ENCODE measurements around the gene FOXC1.

The FOXC1 gene

DNA sequence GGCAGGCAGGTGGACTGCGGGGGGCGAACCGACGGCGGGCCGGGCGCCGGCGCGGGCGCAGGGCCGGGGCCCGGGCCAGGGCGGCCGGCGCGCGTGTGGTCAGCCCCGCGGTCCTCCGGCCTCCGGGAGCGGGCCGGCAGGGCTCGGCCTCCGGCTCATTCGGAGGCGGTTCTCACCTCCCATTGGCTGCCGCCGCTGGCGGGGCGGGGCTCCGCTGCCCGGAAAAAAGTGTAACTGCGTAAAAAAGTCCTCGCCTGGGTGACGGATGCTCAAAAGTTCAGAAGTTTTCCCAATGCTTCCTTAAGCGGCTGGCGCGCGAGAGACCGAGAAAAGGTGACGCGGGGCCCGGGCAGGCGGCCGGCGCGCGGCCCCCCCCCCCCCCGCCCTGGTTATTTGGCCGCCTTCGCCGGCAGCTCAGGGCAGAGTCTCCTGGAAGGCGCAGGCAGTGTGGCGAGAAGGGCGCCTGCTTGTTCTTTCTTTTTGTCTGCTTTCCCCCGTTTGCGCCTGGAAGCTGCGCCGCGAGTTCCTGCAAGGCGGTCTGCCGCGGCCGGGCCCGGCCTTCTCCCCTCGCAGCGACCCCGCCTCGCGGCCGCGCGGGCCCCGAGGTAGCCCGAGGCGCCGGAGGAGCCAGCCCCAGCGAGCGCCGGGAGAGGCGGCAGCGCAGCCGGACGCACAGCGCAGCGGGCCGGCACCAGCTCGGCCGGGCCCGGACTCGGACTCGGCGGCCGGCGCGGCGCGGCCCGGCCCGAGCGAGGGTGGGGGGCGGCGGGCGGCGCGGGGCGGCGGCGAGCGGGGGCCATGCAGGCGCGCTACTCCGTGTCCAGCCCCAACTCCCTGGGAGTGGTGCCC lies at the start of gene FOXC1:
Gene FOXC1, plus strand, starts transcription at position 268 of the 849 bp plus-strand sequence. Its CDS starts 531 bp downstream, at position 799.
- peak; percentile 35 for DNase-seq

DNA sequence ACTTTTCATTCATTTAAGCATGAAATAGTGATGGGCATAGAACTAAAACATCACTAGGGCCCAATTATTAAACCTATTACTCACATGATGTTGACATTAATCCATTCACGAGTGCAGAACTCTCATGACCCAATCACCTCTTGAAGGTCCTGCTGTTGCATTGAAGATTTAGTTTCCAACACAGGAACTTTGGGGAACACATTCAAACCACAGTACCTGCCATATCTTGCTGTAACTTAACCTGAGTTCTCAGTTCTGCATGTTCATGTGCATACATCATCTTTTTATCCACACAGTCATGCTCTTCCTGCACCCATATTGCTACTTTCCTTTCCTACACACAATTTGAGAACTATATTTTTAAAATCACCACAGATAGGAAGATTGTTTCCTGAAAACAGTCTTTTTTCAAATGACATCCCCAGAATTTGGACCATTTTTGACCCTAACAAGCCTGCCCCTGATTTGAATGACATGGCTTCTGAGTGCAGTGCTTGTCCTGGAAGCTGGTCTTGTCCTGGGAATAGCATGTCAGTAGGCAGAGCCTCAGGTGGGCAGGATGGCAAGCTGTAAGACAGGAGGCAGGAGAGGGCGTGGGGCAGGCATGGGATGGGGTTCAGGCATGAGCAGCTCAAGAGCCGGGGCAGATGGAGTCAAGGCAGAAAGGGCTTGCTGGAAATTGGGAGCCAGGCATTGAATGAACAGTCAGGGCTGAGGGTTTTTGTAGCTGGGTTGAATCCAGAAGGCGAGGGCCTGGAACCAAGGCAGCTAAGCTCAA lies 49.2 kb upstream of the FOXC1 start:
- no peak for DNase-seq

DNA sequence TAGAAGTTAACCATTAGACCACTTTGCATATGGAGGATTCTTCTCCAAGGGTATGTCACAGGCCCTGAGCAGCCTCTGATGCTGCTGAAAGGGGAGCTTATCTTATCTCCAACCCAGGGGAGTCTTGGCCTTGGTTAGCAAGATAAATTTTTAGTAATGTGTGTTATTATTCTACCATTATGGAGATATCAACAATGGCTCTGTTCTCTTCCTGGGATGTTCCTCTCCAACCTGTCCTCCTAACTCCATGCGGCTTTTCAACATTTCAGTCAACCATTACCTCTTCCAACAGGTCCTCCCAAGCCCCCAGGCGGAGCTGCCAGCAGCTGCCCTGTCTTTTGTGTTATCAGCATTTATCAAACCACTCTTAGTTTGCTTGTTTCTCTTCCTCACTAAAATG lies 48.4 kb upstream of the FOXC1 start:
- DNase-seq: no peak

DNA sequence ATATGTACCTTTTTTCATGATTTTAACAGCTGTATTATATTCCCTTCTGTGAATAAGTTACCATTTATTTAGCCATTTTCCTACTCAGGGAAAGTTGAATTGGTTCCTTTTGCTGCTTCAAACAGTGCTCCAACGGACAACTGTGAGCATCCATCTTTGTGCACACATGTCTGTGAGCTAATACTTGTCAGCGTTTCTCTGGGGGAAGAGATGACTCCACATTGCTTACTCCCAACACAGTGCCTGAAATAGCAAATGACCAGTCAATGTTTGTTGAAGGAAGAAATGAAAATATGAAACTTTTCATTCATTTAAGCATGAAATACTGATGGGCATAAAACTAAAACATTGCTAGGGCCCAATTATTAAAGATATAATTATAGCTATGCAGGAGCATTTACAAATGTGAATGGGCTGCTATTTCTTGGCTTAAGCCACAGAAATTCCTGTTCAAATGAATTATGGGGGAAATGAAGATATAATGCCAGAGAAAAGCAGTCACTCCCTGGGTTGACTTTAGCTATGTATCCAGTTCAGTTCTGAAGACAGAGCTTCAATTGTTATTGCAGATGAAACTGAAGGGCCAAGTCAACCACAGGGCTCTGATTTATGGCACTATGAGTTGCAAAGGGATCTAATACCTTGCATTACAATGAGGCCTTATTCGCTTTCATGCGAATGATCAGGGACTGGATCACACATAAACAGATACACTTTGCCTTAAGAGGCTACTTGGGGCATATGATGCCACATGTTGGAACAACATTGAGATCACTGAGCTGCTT lies 47.4 kb upstream of the FOXC1 start:
- no peak for DNase-seq

DNA sequence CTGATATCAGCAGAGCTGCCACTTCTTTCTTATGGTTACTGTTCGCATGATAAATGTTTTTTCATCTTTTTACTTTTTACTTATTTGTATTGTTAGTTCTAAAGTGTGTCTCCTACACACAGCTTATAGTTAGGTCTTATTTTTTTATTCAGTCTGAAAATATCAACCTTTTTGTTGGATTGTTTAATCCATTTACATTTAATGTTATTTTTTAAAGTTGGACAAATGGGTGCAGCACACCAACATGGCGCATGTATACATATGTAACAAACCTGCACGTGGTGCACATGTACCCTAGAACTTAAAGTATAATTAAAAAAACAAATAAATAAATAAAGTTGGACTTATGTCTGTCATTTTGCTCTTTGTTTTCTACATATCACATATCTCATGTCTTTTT lies 40.3 kb upstream of the FOXC1 start:
- DNase-seq: no peak

DNA sequence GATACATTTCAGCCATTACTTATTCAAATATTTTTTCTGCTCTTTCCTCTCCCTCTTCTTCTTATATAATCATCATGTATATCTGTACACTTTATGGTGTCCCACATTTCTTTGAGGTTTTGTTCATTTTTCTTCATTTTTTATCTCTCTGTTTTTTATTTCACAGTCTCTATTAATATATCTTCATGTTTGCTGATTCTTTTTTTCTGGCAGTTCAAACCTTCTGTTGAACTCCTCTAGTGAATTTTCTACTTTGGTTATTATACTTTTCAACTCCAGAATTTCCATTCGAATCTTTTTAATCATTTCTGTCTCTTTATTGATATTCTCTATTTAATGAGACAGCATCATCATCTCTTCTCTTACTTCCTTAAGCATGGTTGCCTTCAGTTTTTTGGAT lies 38.9 kb upstream of the FOXC1 start:
- DNase-seq: no peak

DNA sequence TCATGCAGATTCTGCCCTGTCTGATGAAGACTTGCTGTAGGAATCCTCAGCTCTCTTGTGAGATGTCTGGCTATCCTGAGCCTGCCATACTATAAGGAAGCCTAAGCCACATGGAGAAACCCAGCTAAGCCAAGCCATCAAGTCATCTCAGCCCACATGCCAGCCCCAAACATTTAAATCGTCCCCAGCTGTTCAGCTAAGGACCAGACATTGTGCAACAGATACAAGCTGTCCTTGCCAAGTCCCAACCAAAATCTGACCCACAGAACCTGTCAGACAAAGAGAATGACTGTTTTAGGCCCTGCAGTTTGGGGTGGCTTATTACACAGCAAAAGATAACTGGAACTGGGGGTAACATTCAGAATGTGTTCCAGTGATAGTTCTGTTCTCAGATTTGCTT lies 36.8 kb upstream of the FOXC1 start:
- DNase-seq: no peak

DNA sequence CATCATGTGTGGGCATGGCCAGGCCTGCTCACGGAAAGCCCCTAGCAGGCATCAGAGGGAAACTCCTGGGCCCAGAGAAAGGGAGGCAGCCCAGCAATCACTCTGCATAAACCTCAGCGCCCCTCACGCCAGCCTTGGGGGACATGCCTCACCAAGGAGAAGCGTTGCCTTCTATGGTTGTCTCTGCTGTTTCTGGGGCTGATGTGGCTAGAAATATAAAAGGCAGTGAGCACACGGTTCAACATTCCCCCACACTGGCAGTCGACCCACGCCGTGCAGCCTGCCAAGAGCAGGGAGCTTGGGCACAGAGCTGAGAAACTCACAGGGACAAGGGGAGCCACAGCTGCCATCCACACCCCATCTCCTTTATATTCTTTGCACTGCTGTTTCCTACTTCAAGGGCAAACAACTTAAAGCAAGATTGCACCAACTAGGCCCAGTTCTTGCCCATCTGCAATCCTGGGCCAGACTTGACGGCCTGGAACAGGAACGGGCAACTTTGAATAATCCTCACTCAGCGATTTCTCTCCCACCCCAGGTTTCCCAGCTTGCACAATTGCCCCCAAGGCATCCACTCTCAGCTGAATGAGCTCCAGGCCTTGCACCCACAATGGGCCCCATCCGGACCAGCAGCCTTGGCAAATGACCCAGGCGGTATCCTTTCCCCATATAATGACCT lies 35.5 kb upstream of the FOXC1 start:
- DNase-seq: no peak

DNA sequence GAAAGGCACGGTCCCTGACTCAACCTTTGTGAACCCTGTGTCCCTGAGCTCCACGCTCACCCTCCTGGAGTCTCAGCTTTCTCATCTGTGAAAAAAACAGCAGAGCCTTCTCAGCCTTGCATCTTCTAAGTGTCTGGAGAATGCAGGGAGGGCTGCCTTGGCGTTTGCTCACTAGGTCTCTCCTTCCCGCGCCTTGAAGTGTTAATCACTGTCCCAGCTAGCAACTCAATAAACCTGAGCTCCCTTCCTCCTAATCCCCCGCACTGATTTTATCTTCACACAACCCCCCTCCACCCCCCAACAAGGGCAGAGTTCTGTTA lies 34.9 kb upstream of the FOXC1 start:
- no peak for DNase-seq

DNA sequence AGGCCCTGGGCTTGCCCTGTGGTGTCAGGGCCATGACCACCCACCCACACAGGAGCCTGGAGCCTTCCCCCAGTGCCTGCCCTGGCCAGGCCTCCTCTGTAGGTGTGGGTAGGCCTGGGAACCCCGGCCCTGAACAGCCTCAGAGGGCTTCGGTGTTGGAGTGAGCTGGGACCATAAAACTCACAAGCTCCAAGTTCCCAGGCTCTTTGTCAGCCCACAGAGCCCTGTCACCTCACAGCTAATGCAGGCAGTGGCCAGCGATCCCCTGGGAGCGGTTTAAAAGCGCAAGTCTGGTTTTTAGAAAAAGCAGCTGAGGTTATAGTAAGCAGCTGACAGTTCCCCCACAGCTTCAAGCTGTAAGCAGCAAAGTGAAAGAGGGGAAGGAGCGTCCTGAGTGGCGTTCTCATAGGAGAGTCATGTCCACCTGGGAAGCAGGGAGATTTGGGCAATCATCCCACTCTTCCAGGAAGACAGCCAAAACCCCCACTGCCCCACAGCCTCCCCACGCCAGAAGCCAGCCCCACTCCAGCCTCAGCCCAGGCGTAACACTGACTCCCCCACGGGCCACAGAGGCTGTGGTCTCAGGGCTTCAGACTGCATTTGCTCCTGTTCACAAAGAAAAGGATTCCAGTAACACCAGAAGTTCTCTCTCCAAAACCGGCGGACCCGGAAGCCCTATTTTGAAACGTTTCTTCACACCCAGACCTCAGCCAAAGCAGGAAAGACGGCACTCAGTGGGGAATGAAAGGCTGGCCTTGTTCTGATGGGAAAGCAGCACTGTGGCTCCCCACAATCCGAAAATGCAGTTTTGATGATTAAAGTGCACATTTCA lies 34.3 kb upstream of the FOXC1 start:
- no peak for DNase-seq

DNA sequence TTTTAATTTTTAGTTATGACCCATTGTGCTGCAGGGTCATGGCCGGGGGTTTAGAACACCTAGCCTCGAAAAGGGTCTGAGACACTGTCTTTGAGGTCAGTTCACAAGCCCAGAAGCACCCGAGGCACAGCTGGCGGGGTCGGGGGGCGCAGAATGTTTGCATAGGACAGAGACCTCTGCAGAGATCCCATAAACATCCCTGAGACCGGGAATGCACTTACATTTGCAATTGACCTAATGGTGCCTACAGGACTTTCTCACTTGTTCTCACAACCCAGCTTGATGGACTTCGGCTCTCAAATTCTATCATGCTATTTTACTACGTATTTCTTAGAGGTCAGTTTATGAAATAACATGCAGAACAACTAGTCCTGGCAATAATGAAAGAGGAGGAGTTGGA lies 33.5 kb upstream of the FOXC1 start:
- no peak for DNase-seq

DNA sequence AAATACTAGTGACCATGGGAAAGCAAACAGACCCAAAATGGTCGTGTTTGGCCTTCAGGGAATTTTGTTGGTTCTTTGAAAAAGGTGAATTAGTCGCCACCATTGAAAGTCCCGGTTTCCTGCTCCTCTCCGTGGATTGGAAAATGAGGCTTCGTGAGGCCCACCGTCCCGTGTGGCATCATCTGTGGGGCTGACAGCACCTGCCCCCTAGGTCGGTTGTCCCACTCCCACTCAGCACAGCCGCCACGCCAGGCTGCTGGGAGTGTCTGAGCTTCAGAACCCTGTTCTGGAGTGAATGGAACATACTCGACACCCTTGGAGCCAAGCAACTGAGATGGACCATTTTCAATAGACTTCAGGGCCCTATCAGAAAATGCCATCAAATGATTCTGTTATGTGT lies 33.0 kb upstream of the FOXC1 start:
- no peak for DNase-seq

DNA sequence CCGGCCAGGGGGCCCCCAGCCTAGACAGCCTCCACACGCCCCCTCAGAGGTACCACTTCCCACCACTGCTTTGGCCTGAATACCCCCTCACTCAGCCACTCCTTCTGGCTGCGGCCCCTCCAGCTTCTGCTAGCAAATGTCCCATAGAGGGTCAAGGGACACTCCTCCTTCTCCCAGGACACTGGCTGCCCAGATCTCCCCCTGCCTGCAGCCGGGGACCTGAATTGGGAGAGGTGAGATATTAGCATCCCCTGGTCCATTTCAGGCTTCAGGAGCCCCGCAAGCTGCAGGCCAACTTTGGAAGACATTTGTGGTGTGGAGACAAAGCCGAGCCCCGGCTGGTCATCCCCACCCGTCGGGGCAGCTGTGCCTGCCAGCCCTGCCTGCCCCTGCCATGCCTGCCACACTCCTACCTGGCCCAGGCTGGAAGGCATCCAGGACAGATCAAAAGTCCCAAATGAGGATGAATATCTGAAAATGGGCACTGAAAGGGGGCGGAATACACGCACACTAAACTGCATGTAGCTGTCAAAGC lies 32.5 kb upstream of the FOXC1 start:
- no peak for DNase-seq

DNA sequence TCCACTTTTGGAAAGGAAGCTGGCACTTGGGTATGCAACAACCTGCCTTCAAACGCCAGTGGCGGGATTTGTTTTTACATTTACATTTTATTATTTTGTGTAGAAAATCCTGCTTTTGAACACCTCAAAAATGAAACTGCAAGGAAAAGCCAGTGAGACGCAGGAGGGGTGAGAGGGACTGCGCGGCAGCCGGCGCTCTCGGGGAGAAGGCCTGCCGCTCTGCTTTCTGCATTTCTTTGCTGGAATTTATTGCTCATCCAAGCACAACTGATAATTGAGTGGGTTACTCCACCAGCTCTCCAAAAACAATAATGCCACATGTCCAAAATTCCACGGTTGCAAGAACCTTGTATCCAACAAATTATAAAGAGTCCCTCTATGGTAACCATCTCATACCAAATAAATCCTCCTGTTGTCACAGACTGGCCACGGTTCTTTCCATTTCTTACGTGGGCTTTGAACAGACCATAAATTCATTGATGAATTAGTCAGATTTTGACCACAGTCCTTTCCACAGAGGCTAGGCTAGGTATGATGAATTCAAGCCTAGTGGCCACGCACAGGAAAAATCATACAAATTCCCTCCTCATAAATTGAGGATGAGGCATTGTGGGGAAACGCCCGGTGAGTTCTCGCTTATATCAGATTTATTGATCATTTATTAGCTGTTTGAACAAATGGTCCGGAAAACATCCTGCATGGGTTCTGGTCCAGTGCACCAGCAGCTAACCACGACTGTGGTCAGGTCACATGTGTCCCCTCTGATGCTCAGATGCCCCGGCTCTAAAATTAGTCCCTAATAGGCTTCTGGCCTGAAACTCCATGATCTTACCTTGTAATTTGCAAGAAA lies 31.6 kb upstream of the FOXC1 start:
- DNase-seq: no peak

DNA sequence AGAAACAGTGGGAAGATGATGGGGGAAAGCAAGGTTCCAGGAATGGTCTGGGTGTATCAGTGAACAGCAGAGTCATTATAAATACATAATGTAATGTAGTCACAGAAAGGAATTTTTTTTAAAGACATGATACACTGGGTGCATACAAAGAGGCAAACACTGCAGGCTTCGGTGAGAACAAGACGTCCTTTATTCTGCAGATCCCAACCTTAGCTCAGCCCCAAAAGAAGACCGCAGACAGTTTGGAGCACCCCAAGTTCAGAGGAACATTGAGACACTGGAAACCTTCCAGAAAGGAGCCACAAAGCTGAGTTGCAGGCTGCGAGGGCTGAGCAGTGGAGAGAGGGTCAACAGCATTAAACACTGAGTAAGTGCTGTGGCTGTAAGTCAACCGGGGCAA lies 30.6 kb upstream of the FOXC1 start:
- DNase-seq: no peak

DNA sequence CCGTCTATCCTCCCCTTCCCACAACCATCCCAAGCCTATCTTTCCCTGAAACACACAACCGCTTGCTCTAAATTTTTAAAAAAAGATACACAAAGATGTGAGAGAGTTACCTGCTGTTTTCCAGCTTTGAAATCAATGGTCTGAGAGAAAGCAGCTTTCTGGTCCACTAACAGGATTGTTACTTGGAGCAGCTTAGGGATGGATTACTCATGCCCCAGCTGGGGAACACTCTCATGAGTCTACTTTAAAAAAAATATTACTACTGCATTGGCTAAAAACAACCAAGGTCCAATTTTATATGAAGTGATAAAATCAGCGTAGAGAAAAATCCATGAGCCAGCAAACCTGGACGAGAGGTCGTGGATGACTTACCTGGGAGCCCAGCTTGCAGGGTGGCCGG lies 29.6 kb upstream of the FOXC1 start:
- DNase-seq: no peak

DNA sequence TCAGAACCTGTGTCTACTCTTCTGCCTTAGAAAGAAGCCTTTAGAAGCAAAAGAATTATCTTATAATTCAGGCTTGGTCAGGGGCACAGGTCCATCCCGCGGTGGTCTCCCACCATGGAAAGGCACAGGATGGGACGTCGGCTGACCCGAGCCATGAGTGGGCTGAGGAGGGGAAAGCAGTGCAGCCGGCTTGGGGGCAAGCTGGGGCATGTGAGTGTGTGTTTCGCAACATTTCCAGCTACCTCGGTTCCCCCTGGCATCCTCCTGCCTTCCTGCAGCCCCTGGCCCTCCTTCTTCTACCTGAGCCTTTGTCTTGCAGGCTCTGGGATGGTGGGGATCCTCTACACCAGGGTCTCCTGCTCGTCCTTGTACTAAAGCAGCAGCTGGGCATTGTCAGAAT lies 29.1 kb upstream of the FOXC1 start:
- DNase-seq: no peak

DNA sequence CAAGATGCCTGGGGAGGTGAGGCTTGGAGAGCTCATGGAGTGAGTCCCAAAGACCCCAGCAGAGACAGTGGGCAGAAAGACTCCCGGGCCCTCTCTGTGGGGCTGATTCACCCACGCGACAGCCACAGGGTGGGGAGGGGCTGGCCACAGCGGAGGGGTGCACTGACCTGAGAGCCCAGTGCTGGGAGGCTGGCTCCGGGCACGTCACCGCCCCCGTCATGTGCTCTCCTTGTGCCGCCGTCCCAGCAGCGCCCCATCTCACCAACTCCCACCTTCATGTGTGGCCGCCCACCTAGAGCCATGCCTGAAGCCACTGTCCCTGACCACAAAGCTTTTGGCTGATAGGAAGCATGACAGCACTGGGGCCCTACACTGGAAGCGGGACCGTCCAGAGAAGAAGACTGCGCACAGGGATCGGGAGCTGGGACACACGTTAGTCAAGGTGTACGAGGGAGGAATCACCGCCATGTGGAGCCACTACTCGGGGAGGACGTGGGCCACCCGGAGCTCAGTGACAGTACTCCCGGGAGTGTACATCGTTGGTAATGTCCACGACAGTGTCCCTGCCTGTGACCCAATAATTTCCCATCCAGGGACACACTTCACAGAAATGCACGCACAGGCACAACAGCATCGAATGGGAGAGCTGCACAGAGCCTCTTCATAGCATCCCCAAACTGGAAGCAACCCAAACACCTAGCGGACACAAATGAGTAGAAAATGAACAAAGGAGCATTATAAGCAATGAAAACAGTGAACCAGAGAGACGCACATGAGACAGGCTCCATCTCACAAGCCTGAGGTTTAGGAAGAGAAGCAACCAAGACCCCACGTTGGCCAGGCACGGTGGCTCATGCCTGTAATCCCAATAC lies 28.4 kb upstream of the FOXC1 start:
- DNase-seq: no peak

DNA sequence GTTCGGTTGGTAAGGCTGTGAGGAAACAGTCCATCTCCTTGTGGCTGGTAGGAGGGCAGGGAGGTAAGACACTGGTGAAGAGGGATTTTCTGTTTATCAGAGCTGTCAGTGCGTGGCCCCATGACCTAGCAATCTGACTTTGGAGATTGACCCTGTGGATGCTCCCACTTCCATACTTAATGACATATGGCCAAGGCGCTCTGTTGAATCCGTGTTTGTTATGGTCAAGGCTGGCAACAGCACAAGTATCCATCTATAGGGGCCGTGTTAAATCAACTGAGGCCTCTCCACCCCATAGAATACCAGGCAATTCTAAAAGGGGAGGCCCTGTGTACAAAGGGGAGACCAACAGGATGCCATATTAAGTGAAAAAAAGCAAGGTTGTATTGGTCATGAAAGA lies 25.6 kb upstream of the FOXC1 start:
- DNase-seq: no peak
